GM18526 (cell line): ENCODE results near the gene UBE2G1.

Source experiments
- POLR2A ChIP-seq: IDR thresholded peaks from 3 replicates; pipeline ENCODE4 v1.6.1; 2011; ENCODE audit not compliant: insufficient read length; ENCODE audit errors: extremely low read depth

The UBE2G1 gene, protein sequence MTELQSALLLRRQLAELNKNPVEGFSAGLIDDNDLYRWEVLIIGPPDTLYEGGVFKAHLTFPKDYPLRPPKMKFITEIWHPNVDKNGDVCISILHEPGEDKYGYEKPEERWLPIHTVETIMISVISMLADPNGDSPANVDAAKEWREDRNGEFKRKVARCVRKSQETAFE

DNA sequence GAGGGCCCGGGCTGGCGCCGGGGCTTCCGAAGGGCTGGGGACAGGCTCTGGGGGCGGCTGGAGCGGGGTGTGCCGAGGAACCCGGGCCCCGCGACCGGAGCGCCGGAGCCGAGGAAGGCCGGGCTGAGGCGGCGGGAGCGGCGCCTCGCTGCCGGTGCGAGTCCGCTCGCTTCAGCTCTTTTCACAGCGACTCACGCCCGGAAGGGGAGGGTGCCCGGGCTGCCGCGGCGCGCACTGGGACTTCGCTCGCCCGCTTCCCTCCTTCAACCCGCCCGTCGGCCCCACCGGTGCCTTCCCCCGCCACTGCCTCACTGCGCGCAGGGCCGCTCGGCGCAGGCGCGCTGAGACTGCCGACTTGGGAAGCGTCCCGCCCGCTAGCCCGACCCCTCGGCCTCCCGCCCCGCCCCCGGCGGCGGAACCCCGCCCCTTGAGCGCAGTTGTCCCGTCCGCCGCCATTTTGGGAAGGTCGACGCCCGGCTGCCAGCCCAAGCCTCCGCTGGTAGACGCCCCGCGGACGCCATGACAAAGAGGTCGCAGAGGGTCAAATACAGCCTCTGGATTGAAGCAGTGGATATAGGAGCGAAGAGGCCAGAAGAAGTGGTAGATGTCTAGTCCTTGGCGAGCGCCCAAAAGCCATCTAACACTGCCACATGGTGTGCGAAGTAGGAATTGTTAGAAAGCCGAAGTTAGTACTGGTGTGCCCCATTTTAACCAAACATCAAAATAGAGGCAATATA is at the start of gene UBE2G1:
TSS of gene UBE2G1 (minus strand) at position 349 of the 737 bp plus-strand sequence. CDS start 359 bp downstream, outside the sequence.
- TF ChIP-seq POLR2A: peak; percentile 79

DNA sequence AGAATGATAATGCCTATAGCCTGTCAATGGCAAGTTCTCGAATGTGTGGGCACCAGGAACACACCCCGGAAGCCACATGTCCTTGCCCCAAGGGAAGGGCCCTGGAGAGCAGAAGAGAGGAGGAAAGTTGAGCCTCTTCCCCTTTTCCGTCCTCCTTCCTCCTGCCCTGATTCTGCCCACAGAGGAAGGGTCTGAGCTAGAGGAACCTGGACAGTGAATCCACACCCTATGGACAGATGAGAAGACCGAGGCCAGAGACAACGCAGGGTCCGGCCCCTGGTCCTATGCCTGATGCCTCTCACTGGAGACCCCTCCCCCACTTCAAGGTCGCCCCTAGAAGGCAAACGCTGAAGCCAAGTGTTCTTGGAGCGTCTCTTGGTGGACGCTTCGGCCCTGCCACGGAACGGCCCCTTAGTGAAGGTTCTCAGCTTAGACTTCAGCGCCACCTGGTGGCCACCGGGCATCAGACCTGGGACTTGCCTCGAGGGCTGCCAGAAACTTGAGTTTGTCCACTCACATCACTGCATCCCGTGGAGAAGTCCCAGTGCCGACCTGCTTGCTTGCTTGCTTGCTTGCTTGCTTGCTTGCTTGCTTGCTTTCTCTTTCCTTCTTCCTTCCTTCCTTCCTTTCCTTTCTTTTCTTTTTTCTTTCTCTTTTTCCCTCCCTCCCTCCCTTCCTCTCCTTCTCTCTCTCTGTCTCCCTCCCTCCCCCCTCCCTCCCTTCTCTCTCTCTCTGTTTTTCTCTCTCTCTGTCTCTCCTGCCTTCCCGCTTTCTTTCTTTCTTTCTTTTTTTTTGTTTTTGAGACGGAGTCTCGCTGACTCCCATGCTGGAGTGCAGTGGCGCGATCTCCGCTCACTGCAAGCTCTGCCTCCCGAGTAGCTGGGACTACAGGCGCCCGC is 46.7 kb upstream of the UBE2G1 start:
- TF ChIP-seq POLR2A: no peak

DNA sequence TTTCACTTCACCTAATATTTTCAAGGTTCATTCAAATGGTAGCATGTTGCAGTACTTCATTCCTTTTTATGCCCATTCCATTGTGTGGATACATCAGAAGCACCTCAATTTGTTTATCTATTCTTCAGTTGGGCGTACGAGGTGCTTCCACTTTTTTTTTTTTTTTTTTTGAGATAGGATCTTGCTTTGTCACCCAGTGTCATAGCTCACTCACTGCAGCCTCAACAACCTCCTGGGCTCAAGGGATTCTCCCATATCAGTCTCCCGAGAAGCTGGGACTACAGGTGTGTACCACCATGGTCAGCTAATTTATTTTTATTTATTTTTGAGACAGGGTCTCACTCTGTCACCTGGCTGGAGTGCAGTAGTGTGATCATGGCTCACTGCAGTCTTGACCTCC is 44.7 kb upstream of the UBE2G1 start:
- no peak for TF ChIP-seq POLR2A

DNA sequence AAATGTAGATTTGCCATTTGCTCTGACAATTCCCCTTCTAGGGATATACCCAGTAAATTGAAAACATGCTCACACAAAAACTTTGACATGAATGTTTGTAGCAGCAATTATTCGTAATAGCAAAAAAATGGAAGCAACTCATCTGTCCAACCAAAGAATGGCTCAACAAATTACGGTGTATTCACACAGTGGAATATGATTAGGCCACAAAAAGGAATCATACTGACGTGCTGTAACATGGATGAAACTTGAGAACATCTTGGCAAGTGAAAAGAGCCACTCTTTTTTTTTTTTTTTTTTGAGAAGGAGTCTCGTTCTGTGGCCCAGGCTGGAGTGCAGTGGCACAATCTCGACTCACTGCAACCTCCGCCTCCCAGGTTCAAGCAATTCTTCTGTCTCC is 43.2 kb upstream of the UBE2G1 start:
- no peak for TF ChIP-seq POLR2A

DNA sequence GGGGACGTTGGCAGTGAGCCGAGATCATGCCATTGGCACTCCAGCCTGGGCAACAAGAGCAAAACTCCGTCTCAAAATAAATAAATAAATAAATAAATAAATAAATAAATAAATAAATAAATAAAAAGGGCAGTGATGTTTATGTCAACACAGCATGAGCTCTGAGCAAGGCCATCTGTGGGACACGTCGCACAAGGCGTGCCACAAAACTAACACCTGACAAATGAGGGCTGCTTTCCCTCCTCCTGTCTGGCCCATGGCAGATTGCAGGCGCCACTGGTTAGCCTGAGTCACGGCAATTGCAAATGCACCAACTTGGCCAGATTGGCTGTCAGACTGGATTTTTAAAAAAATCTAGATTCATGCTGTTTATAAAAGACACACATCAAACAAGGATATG is 41.4 kb upstream of the UBE2G1 start:
- TF ChIP-seq POLR2A: no peak

DNA sequence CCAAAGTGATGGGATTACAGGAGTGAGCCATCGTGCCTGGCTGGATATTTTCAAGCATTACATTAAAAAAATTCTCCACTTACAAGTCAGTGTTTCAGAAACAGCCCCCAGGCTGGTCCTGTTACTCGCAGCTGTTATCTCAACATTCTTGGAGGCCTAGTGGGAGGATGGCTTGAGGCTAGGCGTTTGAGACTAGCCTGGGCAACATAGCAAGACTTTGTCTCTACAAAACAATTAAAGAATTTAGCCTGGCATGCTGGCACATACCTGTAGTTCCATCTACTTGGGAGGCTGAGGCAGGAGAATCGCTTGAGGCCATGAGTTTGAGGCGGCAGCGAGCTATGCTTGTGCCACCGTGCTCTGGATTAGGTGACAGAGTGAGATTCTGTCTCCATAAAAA is 40.7 kb upstream of the UBE2G1 start:
- no peak for TF ChIP-seq POLR2A

DNA sequence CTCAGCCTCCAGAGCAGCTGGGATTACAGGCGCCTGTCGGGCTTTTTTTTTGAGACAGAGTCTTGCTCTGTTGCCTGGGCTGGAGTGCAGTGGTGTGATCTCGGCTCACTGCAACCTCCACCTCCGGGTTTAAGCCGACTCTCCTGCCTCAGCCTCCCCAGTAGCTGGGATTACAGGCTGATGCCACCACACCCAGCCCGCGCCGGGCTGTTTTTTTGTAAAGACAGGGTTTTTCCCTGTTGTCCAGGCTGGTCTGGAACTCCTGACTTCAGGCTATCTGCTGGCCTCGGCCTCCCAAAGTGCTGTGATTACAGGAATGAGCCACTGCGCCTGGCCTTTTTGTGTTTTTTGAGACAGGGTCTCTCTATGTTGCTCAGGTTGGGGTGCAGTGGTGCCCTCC is 39.9 kb upstream of the UBE2G1 start:
- TF ChIP-seq POLR2A: no peak

DNA sequence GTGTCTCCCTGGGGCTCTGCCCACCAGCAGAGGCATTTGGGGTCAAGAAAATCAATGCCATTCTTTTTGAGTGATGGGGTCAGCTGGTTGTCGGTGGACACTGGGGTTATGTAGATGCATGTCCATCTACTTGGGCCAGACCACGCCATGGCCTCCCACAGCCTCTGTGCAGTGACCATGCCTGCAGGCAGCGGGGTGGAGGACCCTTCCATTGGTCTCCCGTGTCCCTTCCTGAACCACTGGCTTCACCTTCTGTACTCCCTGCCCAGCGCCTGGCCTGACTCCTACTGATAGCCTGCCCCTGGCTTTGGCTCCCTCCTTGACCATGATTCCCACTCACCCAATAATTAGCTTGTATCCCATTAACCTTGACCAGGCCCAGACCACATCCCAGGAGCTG is 39.2 kb upstream of the UBE2G1 start:
- TF ChIP-seq POLR2A: no peak

DNA sequence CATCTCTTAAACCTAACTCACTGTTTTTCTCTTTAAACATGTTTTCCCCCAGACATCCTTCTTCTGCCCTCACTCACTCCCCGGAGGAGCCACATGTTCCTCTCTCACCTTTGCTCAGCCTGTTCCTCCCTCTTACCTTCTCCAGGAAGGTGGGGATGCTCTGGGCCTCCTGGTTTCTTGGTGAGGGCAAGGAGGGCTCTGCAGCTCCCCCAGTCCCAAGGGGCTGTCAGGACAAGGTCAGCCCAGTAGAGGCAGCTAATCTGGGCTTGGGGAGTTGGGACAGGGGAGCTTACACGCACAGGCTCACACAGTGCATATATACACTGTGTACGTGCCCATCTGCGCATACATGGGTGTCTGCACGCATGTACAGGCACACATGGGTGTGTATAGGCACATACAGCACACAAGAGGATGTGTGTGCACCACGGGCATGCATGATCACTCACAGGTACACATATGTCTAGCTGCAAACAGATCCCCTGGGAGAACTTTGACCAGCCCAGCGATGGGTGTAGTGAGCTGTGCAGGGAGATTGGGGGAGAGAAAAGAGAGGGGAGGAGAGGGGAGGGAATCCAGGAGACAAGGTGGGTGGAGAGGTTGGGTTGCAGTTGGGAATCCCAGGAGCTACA is 38.7 kb upstream of the UBE2G1 start:
- no peak for TF ChIP-seq POLR2A

DNA sequence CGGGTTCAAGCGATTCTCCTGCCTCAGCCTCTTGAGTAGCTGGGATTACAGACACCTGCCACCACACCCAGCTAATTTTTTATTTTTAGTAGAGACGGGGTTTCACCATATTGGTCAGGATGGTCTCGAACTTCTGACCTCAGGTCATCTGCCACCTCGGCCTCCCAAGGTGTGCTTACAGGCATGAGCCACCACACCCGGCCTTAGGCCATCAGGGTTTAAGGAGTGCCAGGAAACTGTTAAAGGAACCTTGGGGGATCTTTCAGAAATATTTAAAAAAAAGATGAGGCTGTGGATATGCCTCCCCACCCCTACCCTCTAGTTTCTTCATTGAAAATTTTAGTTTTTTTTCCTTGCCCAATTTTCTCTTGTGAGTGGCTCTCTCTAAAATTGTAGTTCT is 31.4 kb upstream of the UBE2G1 start:
- no peak for TF ChIP-seq POLR2A

DNA sequence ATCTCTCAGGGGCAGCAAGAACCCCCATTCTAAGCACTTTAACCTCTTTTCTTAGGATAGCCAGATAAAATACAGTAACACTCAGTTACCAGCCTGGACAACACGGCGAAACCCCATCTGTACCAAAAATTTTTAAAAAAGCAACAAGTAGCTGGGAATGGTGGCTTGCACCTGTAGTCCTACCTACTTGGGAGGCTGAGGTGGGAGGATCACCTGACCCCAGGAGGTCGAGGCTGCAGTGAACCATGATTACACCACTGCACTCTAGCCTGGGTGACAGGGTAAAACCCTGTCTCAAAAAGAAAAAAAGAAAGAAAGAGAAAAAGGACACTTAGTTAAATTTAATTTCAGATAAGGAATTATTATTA is 28.6 kb upstream of the UBE2G1 start:
- no peak for TF ChIP-seq POLR2A

DNA sequence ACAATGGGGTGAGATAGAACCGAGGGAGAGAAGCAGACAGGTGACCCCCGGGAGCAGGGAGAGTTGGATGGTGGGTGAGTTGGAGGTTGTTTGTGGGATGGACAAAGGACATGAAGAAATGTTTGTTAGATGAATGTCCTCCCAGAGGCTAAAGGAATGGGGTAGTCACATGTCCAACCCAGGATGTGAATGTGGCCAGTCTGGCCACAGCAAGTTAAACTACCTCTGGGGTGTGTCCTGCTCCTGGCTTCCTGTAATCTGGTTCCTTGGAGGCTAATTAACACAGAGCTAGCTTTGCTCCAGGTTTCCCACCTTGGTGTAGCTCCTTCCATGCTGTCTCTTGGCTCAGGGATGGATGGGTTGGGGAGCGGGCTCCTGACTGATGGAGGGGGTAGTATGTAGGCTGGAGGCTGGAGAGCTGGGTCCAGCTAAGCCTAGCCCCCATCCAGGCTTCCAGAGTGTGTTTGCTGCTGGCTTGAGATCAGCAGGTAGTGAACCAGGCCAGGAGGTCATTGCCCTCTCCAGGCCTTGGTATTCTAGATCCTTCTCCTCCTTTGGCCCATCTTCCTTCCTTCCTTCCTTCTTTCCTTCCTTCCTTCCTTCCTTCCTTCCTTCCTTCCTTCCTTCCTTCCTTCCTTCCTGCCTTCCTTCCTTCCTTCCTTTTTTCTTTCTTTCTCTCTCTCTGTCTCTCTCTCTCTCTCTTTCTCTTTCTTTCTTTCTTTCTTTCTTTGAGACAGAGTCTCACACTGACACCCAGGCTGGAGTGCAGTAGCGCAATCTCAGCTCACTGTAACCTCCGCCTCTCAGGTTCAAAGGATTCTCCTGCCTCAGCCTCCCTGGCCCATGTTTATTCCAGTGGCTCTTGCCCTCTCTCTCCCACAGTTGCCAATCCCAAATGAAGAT is 28.0 kb upstream of the UBE2G1 start:
- TF ChIP-seq POLR2A: no peak

DNA sequence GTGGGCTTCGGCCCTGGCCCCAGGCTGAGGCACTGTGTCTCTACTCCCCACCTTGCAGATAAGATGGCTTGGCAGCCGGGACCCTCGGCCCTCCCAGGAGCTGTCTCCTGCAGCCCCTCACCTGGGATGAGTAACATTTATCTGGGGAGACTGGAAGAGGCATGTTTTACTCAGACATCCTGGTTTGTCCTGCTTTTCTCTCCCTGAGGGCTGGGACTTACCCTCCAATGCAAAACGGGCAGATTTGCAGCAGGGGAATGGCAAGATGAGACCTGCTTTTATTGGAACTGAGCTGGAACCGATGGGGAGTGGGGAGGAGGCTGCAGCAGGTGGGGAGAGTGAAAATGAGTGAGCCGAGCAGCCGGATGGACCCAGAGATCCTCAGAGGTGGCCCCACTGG is 27.3 kb upstream of the UBE2G1 start:
- no peak for TF ChIP-seq POLR2A

DNA sequence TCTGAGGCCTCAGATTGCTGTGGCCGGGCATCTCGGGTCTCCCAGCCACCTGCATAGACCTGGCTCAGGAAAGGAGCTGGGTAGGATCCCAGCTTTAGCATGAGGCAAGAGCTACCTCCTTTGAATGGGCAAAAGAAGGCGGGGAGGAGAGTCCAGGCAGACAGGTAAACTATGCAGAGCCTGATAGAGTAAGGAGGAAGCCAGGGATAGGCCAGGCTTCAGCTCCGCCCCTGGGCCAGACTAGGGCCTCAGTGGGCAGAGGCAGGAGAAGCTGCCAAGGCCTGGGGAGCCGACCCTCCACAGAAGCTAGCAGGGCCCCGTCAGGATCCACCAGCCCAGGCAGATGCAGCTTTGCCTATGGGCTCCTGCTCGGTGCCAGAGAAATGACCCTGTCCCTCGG is 22.6 kb upstream of the UBE2G1 start:
- no peak for TF ChIP-seq POLR2A

DNA sequence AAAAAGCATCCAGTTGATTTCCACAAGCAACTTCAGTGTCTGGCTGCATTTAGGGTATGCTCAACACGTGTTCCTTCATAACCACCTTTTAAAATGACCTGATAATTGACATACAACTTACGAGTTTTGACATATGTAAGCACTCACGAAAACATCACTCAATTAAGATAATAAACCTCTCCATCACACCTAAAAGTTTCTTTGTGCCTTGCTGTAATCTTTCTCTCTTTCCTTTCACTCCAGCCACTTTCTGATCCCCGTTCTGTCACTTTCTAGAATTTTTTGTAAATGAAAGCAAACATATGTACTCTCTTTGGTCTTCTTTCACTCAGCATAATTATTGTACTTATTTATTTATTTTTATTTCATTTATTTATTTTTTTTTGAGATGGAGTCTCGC is 20.7 kb upstream of the UBE2G1 start:
- TF ChIP-seq POLR2A: no peak
